A549 (cell line): ENCODE measurements around the gene L3MBTL4.

Experiments
- EP300 ChIP-seq, 2 experiments: fragments of >200 bp; sonication (Bioruptor Twin); formaldehyde crosslinking; IDR thresholded peaks; 2 replicates in 1 of 2; 3 replicates in 1 of 2; pipeline ENCODE4 v1.6.1; 2016 to 2017
- HDAC2 ChIP-seq: fragments of 200-600 bp; sonication (generic); IDR thresholded peaks from 2 replicates; pipeline ENCODE4 v1.6.1; 2016
- HOXA7 ChIP-seq: fragments of 250-450 bp; sonication (Bioruptor Pico); IDR thresholded peaks from 2 replicates; pipeline ENCODE4 v1.5.0; 2020; ENCODE audit warnings: mild to moderate bottlenecking, moderate library complexity
- JUN ChIP-seq, 2 experiments: fragments of >200 bp; sonication (Bioruptor Twin); formaldehyde crosslinking; IDR thresholded peaks; 2 replicates in 1 of 2; 3 replicates in 1 of 2; pipeline ENCODE4 v1.6.1; 2016 to 2017
- MYC ChIP-seq: IDR thresholded peaks from 2 replicates; pipeline ENCODE4 v1.6.1; 2012; ENCODE audit warnings: mild to moderate bottlenecking, inconsistent platforms, low read length, improper control_type of control experiment, borderline replicate concordance
- NFE2L2 ChIP-seq: fragments of 150-350 bp; conservative IDR thresholded peaks from 2 replicates; pipeline ENCODE4 v1.6.1; 2014; ENCODE audit warnings: low read length
- NPAS2 ChIP-seq: fragments of 250-450 bp; sonication (Bioruptor Pico); IDR thresholded peaks from 2 replicates; pipeline ENCODE4 v1.8.0; 2022; ENCODE audit warnings: mild to moderate bottlenecking, moderate library complexity, borderline replicate concordance
- POLR2A ChIP-seq: IDR thresholded peaks from 2 replicates; pipeline ENCODE4 v1.6.1; 2012; ENCODE audit warnings: mild to moderate bottlenecking, low read length
- RAD21 ChIP-seq, 2 experiments: fragments of >200 bp in 1 of 2; sonication (Bioruptor Twin) in 1 of 2; formaldehyde crosslinking in 1 of 2; IDR thresholded peaks in 1 of 2; conservative IDR thresholded peaks in 1 of 2; 2 replicates in 1 of 2; 3 replicates in 1 of 2; pipeline ENCODE4 v1.6.1; 2012 to 2018; ENCODE audit warnings: inconsistent platforms in 1 of 2
- RCOR1 ChIP-seq: fragments of 150-350 bp; IDR thresholded peaks from 2 replicates; pipeline ENCODE4 v1.6.1; 2014; ENCODE audit warnings: antibody characterized with exemption, low read length, low read depth
- TF ChIP-seq, protein P1 (sequence below): fragments of 200-600 bp; sonication (generic); IDR thresholded peaks from 2 replicates; pipeline ENCODE4 v1.6.1; 2016; ENCODE audit warnings: antibody characterized with exemption, mild to moderate bottlenecking, moderate library complexity
- TF ChIP-seq, protein P2 (sequence below): fragments of >200 bp; sonication (Bioruptor Twin); formaldehyde crosslinking; IDR thresholded peaks from 3 replicates; pipeline ENCODE4 v1.5.1; 2016

DNA sequence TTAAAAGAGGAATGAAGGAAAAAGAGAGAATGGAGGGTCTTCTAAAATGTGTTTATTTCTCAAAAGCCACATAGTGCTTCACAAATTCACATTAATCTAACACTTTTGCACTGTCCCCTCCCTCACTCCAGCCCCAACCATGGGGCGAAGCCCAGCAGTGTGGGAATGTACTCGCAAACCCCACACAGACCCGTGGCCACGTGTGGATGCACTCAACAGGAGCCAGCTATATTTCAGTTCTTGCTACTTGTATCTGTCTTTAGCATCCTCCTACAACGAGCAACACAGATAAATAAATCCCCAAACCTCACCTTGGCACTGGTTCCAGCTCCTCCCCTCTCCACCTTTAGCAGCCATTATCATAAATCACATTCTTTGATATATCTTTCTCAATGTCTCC lies 427.5 kb downstream of the L3MBTL4 start:
- TF ChIP-seq POLR2A (no peak), HDAC2 (no peak), HOXA7 (CRISPR knock-in tag) (no peak), RAD21 (conservative IDR thresholded peaks at IDR 0.05 in 1 of 2, IDR thresholded peaks at IDR 0.05 in 1 of 2) (no peak), MYC (no peak), RCOR1 (no peak), NPAS2 (CRISPR knock-in tag) (no peak), JUN (IDR thresholded peaks at IDR 0.05) (no peak), EP300 (IDR thresholded peaks at IDR 0.05) (no peak), NFE2L2 (no peak)
- TF ChIP-seq, protein P1, sequence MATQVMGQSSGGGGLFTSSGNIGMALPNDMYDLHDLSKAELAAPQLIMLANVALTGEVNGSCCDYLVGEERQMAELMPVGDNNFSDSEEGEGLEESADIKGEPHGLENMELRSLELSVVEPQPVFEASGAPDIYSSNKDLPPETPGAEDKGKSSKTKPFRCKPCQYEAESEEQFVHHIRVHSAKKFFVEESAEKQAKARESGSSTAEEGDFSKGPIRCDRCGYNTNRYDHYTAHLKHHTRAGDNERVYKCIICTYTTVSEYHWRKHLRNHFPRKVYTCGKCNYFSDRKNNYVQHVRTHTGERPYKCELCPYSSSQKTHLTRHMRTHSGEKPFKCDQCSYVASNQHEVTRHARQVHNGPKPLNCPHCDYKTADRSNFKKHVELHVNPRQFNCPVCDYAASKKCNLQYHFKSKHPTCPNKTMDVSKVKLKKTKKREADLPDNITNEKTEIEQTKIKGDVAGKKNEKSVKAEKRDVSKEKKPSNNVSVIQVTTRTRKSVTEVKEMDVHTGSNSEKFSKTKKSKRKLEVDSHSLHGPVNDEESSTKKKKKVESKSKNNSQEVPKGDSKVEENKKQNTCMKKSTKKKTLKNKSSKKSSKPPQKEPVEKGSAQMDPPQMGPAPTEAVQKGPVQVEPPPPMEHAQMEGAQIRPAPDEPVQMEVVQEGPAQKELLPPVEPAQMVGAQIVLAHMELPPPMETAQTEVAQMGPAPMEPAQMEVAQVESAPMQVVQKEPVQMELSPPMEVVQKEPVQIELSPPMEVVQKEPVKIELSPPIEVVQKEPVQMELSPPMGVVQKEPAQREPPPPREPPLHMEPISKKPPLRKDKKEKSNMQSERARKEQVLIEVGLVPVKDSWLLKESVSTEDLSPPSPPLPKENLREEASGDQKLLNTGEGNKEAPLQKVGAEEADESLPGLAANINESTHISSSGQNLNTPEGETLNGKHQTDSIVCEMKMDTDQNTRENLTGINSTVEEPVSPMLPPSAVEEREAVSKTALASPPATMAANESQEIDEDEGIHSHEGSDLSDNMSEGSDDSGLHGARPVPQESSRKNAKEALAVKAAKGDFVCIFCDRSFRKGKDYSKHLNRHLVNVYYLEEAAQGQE = no peak
- TF ChIP-seq, protein P2, sequence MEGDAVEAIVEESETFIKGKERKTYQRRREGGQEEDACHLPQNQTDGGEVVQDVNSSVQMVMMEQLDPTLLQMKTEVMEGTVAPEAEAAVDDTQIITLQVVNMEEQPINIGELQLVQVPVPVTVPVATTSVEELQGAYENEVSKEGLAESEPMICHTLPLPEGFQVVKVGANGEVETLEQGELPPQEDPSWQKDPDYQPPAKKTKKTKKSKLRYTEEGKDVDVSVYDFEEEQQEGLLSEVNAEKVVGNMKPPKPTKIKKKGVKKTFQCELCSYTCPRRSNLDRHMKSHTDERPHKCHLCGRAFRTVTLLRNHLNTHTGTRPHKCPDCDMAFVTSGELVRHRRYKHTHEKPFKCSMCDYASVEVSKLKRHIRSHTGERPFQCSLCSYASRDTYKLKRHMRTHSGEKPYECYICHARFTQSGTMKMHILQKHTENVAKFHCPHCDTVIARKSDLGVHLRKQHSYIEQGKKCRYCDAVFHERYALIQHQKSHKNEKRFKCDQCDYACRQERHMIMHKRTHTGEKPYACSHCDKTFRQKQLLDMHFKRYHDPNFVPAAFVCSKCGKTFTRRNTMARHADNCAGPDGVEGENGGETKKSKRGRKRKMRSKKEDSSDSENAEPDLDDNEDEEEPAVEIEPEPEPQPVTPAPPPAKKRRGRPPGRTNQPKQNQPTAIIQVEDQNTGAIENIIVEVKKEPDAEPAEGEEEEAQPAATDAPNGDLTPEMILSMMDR = no peak
